NCI-H128 (cell line): ENCODE data around the gene MIS12.

Source experiments
- DNase-seq: peaks from one replicate; lab custom pipeline; 2025; ENCODE audit not compliant: unreplicated experiment; lab: John Stamatoyannopoulos, UW

MIS12 gene

DNA sequence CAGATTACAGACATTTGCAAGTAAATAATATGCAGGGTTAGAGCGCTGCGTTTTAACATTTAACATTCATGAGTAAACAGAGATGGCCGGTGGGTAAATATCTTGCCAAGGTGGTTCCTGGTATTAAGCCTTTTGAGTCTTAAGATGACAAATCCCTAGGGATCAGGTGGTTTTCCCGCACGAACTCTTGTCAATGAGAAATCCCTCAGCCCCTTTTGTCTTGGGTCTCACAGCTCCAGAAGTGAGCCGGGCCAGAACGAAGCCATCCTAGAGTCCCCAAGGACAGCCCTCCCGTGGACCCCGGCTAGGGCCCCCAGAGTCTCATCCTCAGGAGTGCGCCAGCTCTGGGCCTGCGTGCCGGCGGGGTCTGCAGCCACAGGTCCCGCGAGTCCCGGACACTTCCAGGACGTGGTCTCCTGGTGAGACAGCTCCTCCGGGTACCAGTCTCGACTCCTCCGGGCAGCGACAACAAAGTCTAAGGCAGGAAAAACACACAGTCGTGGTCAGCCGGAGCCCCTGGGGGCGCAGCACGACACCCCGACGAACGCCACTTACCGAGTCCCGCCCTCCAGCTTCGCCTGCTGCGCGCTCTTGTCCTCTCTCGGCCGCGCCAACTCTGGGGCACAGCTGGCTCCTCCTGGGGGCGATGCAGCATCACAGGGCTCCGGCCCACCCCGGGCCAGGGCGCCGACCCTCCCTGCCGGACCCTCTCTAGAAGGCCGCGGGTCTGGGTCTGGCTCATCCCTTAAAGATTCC lies 13.3 kb downstream of the MIS12 start:
- DNase-seq = peak; percentile 4

DNA sequence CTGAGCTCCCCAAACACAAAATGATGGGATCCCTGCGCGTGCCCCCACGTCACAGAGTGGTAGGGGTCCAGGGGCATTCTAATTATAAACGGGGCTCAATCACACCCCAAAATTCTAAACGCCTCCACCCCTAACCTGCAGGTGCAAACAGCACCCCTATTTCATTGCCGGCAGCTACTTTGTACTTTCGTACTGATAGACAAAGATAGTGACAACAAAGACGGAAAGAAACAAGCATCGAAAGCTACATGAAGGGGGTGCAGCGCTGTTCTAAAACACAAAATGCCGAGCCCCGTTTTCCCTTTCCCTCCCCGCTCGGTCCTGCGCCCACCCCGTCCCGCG lies 13.9 kb downstream of the MIS12 start:
- DNase-seq = no peak

DNA sequence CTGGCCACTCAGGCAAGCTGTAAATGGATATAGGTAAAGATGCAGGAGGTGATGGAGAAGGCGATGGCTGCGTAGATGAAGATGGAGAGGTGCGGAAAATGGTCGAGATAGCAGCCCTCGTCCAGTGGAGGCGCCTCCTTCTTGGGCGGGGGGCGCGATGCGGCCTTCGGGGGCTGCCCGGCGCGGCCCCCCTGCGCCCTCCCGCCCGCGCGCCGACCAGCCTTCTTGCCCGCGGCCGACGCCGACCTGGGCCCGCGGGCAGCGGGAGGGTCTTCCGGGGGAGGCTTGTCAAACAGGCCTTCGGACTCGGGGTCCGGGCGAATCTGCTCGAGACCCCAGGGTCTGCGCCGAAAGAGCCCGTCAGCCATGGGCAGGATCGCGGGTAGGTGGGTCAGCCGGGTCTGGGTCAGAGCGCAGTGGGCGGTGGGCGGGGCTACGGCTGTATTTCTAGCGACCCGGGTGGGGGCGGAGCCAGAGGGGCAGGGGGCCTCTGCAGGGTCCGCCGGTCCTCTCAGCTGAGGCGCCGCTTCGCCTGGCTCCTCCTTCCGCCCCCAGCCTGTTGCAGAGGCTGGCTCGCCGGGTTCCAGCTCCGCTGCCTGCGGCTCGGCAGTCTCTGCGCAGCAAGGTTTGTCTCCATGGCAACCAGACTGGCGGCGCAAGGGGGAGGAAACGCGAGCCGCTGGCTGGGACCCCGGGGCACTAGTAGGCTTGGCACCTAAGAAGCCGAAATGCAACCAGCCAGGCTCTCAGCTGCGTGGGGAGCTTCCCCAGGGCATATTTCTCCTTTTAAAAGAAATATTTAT lies 14.4 kb downstream of the MIS12 start:
- peak; percentile 89 for DNase-seq

DNA sequence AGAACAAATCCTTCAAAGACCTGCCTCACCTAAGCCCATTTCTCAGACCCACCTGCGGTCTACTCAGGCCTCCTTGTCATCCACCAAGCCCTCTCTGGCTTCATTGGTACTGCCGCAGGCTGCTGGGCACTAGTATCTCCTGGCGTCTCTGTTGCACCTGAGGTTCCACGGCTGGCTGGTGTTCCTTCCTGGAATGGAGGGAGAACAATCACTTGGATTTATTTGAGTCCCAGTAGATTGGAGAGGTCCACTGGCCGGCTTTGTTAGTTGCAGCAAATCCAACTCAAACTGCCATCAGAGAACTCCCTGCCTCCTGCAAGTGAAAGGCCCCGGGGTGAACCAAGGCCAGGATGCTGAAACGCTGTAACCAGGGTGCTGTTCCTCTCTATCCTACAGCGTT lies 15.3 kb downstream of the MIS12 start:
- no peak for DNase-seq

DNA sequence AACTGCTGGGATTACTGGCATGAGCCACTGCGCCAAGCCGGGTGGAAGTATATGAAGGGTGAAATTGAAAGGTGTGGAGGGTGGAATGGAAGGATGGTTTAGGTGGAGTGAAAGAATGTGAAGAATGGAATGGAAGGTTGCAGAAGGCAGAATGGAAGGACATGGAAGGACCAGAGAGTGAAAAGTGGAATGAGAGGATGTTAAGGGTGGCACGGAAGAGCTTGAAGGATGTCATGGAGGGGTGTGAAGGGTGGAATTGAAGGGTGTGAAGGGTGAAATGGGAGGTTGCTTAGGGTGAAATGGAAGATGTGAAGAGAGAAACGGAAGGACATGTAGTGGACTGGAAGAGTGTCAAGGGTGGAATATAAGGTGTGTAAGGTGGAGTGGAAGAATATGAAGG lies 16.2 kb downstream of the MIS12 start:
- no peak for DNase-seq

DNA sequence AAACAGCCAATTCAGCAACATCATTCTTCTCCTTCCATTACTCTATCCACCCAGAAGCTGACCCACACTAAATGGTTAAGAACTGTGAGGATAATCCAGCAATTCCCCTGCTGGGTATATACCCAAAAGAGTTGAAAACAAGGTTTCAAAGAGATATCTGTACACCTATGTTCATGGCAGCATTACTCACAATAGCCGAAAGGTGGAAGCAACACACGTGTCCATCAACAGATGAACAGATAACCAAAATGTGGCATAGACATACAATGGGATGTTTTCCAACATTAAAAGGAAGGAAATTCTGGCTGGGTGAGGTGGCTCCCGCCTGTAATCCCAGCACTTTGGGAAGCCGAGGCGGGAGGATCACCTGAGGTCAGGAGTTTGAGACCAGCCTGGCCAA lies 19.9 kb downstream of the MIS12 start:
- DNase-seq = no peak

DNA sequence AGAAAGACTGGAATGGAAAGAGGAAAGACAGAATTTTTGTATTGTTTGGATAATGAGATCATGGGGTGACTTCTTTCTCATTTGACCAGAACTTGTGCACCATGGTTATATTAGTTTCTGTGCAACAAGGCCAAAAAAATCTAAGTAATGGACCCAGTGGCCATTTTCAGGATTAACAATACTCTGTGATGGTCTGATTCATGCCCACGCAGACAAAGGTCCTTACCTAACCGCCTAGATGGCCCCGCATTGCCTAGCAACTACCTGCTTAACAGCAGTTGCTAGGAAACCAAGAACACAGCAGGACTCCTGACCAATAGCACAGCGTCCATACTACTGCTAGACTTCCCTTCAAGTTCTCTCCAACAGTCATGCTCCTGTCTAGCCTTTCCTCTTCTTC lies 22.4 kb downstream of the MIS12 start:
- no peak for DNase-seq

DNA sequence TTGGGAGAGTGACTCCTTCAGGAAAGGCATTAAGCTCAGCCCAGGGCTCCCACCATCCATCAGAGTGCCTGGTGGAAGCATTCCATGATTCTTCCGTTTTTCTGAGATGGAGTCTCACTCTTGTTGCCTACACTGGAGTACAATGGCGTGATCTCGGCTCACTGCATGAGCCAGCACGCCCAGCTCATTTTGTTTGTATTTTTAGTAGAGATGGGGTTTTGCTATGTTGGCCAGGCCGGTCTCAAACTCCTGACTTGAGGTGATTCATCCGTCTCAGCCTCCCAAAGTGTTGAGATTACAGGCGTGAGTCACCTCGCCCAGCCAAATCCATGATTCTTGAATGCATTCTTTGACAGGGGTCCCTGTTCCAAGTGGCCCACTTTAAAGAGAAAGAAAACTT lies 23.1 kb downstream of the MIS12 start:
- no peak for DNase-seq

DNA sequence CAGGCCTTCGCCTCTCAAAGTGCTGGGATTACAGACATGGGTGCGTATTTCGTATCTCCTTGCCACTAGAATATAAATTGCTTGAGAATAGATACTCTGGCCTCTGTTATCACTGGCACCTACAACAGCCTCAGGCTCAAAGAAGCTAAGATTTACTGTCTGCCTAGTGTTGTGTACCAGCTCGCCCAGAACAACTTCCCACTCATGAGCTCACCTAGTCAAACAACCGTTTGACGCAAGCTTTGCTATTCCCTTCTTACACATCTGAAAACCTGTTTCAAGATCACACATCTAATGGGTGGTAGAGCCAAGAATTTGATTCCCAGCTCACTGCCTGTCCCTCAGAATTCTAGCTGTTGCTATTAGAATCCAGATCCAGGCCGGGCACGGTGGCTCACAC lies 24.4 kb downstream of the MIS12 start:
- no peak for DNase-seq

DNA sequence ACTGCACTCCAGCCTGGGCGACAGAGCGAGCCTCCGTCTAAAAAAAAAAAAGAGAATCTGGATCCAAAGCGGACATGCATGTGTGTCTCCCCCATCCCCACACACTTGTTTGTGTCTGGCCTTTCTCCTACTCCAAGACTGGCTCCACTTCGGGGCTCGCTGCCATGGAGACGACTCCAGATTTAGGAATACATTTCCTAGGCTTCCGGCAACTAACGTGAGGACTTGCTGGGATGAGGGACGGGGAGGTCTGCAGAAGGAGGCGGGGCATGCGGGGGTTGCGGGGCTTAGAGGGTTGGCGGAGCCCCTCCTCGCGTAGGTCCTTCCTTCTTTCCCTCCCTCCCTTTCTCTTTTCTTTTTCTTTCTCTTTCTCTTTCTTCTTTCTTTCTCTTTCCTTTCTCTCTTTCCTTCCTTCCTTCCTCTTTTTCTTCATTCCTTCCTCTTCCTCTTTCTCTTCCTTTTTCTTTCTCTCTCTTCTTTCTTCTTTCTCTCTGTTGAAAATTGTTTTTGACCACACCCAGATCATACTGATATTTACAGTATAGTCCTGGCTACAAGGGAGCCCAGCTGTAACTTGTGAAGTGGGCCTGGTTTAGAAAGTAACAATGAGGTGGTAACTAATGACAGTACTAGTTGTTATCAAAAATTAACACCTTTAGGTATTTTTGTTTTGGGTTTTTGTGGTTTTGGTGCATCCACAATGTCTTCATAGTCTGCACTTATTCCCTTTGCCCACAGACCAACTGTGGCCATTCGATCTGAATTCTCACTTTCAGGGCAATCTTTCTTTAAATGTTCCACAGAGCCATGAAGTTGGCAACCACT lies 25.2 kb downstream of the MIS12 start:
- DNase-seq = no peak

DNA sequence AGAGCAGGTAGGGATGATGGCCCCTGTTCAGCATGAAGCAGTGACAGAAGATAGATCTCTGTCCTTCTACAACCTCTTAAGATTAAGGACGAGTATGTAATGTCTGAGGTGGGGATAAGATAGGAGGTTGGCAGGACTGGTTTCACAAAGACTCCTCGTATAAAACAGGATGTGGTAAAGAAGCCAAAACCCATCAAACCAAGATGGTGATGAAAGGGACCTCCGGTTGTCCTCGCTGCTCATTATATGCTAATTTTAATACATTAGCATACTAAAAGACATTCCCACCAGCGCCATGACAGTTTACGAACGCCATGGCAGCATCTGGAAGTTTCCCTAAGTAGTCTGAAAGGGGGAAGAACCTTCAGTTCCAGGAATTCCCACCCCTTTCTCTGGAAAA lies 27.3 kb downstream of the MIS12 start:
- no peak for DNase-seq

DNA sequence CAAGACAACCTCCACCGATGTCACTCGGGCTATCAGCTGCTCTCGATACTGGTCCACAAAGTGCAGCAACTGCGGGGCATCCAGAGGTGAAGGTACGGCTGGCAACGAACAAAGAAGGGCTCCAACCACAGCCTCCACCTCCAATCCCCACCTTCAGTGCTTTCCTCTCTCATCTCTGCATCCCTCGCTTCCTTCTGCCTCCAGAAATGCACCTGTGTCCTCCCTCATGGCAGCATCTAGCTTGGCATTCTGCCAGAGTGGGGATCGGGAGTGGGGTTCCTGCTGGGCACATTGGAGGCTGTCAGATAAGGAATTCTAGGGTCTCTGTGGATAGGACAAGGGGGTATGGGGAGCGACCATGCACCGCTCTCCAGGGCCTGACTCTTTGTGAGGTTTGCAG lies 28.6 kb downstream of the MIS12 start:
- no peak for DNase-seq

DNA sequence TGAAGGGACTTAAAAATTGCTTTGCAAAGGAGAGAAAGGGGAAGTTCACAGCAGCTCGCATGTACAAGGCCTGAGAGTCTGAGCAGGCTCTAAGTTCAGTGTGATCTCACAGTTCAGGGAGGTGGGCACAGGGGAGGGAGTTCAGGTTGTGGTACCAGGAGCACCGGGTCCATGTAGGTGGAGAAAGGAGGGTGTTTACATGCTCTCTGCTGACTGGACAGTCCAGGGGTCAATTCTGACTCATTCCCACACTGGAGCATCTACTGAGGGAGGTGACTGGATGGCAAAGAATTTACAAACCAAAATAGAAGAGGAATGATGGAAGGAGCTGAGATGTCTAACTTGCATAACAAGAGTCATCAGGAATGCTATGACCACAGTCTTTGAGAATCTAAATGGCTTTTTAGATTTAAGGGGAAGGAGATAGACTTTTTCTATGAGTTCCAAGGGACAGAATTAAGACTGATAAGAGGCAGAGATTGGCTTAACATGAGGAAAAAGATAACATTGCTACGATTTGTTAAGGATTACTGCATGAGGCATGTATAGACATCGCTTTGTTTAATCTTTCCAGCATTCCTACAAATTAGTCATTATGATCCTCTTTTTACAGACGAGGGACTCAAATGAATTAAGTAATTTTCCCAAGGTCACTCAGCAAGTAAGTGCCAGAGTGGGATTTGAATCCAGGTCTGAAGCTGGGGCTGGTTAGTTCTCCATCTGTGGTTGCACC lies 29.9 kb downstream of the MIS12 start:
- no peak for DNase-seq

DNA sequence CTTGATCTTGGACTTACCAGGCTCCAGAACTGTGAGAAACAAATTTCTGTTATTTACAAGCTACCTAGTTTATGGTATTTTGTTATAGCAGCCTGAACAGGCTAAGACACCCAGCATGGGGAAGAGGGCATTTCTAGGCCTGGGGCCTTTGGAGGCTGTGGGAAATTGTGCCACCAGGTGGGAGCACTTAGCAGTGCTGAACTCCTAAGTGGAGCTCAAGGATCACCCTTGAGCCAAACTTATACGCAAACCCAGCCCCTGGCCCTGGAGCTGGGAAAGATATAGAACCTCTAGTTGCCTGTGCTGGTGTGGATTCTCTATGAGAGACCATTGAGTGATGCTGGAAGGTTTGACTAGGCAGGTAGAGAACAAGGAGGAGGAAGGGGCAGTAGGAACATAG lies 36.1 kb downstream of the MIS12 start:
- no peak for DNase-seq

DNA sequence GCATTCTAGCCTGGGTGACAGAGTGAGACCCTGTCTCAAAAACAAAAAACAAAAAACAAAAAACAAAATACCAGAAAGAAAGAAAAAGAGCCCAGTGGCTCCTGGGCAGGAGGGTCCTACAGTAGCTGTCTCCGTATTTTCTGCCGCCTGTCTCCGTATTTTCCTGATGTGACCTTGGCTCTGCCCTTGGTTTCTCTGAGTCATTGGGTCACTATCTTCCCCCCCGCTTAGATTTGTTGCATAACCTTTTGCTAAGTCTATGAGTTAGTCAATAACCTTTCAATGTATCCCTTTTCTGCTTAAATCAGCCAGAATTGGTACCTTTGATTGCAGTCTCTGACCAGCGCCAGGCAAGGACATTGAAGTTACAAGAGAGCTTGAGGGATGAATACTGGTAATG lies 36.9 kb downstream of the MIS12 start:
- DNase-seq = no peak

DNA sequence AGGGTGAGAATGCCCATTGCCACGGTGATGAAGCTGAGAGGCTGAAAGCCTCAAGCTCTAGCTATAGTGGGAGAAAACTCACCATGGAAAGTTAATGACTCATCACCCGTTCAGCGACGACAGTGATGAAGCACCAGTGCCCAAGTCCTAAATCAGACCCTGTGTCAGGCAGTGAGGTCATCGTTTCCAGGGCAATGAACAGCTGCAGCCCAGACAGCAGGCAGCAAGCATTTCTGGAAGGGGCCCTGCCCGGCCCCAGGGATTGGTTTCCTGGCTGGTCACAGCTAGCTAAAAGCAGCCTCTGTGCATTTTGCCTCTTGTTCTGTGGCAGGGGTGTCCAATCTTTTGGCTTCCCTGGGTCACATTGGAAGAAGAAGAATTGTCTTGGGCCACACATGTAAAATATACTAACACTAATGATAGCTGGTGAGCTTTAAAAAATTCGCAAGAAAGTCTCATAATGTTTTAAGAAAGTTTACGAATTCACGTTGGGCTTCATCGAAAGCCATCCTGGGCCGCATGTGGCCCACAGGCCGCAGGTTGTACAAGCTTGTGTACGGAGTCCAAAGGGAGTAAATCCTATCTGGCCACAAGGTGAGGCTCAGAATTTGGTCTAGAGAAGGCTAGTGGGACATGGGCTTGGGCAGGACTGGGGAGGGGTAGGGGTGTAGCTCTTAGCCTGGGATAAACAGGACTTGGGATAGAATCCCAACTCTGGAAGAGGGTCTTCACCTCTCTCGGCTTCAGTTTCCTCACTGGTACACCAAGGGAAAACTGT lies 40.6 kb downstream of the MIS12 start:
- DNase-seq = no peak

DNA sequence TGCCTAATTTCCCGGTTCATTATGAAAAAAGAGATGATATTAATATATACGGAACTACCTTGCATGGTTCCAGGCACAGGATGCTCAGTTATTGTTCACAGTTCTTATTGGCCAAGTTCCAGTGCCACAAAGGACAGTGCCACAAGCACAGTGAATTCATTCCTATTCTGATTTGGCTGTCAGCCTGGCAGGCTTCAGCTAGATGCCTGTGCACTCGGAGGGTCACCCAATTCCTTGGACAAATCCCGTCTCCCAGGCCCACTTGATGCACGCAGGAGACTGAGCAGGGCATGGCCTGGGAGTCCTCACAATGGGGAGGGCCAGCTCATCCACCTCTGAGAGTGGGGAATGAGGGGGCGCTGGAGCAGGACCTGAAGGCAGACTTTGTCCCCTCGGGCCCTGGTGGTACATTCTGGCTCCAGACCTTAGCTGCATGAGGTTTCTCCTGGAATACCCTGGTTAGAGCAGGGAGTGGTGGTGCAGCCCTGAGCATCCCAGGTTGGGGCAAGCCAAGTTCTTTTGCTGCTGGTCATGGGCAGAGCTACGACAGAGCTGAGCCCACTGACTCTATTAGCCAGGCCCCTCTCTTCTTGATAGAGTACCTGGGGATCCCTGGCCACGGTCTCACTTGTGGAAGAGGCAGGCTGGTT lies 41.4 kb downstream of the MIS12 start:
- DNase-seq = no peak

DNA sequence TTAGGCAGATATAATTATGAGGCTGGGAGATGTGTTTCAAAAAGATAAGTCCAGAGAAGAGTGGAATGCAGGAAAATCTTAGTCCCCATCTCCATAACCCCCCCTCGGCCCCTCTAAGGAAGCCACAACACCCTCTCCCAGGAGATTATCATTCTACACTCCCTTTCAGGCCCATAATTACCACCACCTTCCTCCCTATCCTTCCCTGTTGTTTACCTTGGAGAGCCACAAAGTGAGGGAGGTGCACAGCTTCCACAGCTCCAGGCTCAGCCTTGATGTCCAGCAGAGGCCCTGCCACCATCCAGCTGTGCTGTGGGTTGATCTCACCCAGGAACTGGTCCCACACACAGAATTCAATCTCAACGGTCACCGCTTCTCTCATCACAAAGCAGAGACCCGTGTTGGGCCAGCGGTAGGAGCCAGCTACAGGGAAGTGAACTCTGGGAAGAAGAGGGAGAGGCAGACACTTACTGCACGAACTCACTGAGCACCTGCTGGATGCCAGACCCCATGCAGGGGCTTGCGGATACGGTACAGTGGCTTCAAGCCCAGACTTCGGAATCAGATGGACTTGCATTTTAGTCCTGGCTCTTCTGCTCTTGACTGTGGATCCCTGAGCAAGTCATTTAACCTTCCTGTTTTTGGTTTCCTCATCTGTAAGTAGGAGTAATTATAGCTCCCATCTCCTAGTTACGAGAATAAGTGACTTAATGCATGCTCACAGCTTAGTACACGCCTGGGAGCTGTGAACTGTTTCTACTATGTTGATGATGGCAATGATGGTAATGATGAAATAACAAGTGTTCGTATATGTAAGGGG lies 44.1 kb downstream of the MIS12 start:
- DNase-seq = no peak

DNA sequence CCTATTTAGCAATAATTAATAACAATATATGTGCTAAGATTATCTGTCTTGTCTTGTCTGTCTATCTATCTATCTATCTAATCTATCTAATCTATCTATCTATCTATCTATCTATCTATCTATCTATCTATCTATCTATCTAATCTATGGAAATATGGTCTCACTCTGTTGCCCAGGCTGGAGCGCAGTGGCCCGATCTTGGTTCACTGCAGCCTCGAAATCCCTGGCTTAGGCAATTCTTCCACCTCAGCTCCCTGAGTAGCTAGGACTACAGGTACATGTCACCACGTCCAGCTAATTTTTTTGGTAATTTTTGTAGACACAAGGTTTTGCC lies 44.7 kb downstream of the MIS12 start:
- no peak for DNase-seq
